SHP77 (cell line): ENCODE results near the gene IFITM10.
"Not testable (repeated sequence)": the region's sequence is repeated elsewhere in the genome, so short reads cannot be mapped to it uniquely, and the experiment has no call there.

Experiments used
- DNase-seq, 2 experiments: peaks; one replicate each; lab custom pipeline; 2025; lab: John Stamatoyannopoulos, UW

Gene IFITM10

GRCh38 chr11:1691878-1692707 lies 58.3 kb downstream of the IFITM10 start:
- no peak for DNase-seq

GRCh38 chr11:1691026-1691877 lies 59.1 kb downstream of the IFITM10 start:
- DNase-seq, result no peak

GRCh38 chr11:1690167-1691025 lies 60.0 kb downstream of the IFITM10 start:
- DNase-seq, result no peak

- not testable (repeated sequence) for DNase-seq
Observed at GRCh38 chr11:1689250-1690166, 60.9 kb downstream of the IFITM10 start.

GRCh38 chr11:1688336-1688947 lies 62.0 kb downstream of the IFITM10 start:
- DNase-seq, result not testable (repeated sequence)

GRCh38 chr11:1686220-1686619 lies 64.2 kb downstream of the IFITM10 start:
- DNase-seq, result not testable (repeated sequence)

GRCh38 chr11:1684886-1685874 lies 65.2 kb downstream of the IFITM10 start:
- not testable (repeated sequence) for DNase-seq

GRCh38 chr11:1683904-1684572 lies 66.4 kb downstream of the IFITM10 start:
- not testable (repeated sequence) for DNase-seq

- not testable (repeated sequence) for DNase-seq
Observed at GRCh38 chr11:1683216-1683615, 67.2 kb downstream of the IFITM10 start.
